Activated CD4-positive, alpha-beta T cell treated with anti-CD3 and anti-CD28 coated beads, Interleukin-2, Interleukin-6, amounts not matched to agents 100 ng/mL and 50 ng/mL, durations not matched to agents 16 hours and 8 hours (primary cell): Measurements from ENCODE around the gene ADAM12.
A peak's percentile ranks its signal among the peaks of the same experiment; 100 is the strongest.

Source experiments
- DNase-seq: peaks from one replicate; pipeline ENCODE4 v3.0.0-alpha.2; 2020

The ADAM12 gene, protein sequence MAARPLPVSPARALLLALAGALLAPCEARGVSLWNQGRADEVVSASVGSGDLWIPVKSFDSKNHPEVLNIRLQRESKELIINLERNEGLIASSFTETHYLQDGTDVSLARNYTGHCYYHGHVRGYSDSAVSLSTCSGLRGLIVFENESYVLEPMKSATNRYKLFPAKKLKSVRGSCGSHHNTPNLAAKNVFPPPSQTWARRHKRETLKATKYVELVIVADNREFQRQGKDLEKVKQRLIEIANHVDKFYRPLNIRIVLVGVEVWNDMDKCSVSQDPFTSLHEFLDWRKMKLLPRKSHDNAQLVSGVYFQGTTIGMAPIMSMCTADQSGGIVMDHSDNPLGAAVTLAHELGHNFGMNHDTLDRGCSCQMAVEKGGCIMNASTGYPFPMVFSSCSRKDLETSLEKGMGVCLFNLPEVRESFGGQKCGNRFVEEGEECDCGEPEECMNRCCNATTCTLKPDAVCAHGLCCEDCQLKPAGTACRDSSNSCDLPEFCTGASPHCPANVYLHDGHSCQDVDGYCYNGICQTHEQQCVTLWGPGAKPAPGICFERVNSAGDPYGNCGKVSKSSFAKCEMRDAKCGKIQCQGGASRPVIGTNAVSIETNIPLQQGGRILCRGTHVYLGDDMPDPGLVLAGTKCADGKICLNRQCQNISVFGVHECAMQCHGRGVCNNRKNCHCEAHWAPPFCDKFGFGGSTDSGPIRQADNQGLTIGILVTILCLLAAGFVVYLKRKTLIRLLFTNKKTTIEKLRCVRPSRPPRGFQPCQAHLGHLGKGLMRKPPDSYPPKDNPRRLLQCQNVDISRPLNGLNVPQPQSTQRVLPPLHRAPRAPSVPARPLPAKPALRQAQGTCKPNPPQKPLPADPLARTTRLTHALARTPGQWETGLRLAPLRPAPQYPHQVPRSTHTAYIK

DNA sequence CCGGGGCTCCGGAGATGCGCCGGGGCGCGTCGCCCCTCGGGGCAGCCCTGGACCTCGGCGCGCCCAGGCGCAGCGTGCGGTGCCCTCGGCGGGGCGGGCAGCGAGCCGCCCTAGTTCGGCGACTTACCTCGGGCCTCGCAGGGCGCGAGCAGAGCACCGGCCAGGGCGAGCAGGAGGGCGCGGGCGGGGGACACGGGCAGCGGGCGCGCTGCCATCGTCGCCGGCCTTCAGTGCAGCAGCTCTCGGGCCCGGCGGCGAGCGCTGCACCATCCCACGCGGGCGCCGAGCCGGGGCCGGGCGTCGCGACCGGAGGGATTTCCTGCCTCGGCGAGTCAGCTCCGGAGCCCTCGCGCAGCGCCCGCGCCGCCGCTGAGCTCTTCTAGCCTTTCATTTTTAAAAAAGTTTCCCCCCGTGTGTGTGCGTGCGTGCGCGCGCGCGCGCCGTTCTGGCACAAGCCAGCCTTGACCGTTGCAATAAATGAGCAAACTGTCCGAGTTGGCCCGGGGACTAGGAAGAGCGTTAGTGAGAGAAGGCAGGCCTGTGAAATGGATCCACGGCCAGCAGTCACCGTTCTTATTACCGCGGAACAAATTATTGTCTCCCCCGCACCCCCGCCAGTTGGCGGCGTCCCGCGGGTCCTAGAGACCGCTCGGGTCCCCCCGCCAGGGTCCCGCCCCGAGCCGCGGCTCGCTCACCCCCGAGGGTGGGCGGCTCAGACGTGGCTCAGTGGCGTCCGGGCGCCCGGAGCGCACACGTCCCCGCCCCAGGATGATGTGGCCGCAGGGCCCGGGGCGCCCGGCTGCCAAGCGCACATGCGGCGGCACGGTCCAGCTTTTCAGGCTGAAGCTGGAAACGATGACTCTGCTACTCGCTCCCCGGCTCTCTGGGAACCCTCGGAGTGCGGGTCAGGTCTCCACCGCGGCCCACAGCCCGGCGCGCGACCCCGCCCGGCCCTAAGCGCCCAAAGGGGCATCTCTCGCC lies at the start of gene ADAM12:
Gene ADAM12 (minus strand): TSS at position 547 of the 981 bp plus-strand sequence. CDS start 332 bp downstream, at position 215.
- peak; percentile 2 for DNase-seq

DNA sequence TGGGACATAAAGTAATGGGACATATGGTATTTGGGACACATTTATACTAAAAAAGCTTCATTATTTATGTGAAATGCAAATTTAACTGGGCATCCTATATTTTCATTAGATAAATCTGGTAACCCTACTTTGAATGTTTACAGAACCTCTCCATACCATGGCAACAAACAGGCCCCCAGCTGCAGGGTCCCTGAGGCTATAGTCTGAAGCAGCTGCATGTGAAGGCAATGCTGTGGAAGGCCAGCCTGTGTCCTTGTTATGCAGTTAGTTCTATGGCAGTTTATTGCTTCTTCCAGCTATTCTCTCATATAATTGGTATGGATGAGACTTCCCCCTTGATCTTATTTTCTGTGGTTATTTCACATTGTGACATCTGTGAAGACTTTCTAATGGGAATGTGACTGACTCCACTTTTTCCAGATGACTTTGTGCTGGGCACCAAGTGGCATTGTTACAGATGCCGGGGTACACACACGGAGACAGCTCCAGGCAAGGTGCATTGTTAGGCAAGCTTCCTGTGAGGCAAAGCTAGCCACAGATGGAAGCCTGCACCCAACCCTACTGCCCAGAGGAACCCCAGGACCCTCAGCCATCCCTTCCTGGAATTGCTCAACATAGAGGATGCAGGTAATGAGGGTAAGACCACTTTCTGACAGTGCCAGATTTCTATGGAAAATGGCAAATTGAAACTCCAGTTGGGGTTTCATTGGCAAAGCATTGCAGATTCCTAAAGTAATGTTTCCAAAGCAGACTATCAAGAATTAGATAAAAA lies 49.5 kb upstream of the ADAM12 start:
- DNase-seq = no peak

DNA sequence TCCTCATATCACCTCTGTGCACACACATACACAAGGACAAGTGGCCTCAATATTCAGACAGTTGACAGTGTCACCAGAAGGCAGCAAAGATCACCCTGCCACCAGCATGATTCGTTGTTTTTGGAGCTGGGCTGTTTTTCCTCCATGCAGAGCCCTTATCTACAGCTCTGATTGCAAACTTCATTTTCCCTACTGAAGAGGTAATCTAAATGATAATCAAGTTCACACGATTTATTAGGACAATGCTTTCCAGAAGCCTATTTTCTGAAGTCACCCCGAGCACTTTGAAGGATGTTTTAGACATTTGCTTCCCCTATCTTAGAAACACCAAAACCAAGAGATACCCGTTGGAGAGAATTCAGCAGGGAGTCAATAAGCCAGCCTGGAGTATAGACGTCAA lies 46.0 kb upstream of the ADAM12 start:
- no peak for DNase-seq

DNA sequence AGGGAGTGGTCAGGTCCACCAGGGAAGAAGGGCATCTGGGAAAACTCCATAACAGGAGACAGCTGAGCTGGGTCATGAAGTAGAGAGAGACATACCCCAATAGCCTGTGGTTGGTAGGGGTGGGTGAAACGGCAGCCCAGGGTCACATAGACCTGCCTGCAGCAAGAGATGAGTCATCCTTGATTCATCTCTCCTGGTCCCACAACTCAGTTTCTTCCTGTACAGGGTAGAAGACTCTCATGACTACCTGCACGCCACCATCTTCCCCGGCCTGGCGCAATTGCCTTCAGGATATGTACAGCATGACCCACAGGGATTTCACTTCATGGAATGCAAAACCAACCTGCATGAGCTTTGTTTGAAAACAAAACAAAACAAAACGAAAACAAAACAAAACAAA lies 45.1 kb upstream of the ADAM12 start:
- DNase-seq = peak; percentile 7

DNA sequence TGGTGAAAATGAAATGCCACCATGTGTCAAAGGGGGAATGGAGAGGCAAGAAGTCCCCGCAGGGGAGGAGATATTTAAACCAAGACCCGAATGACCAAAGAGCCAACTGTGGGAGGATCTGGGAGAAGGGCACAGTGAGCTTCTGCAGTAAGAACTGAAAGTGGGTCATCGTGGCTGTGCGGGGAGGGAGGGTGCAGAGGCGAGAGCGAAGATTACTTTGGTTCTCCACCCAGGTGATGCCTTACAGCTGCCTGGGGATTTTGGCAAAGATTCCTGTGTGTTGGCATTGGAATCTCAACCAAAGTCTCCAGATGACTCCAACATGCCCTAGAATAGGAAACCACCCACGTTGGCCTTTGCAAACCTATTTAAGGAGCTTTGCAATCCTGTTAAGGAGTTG lies 44.2 kb upstream of the ADAM12 start:
- DNase-seq = no peak

DNA sequence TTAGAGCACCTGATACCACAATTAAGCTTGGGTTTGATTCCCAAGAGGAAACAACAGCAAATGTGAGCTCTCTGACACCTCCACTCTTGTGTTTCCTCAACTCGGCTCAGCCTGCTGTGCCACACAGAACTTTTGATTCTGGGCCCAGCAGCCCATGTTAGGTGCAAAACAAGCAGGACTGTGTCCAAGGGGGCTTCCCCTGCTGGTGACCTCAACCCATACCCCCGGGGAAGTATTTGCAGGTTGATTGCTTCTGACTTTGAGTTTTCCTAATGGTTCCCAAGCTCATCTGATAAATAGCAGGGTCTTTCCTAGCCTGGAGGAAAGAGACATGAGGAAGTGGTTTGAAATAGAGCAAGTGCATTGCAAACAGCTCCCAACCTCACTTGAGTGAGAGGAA lies 43.5 kb upstream of the ADAM12 start:
- no peak for DNase-seq

DNA sequence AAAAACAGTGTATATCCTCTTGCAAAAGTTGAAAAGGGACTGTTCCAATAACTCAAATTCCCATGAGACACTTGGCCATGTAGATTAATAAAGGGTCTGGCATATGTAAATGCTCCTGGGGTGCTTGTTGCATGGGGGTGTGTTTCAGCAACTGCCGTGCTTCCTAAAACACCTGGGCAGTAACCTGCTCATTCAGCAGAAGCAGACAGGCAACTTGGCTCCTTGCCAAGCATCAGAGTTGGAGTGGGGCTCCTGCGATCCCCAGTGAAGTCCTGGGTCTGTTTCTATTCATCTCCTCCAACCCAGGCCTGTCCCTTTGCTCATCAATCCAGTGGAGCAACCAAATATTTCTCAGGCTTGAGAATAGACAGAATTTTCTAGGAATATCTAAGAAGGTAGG lies 42.2 kb upstream of the ADAM12 start:
- no peak for DNase-seq

DNA sequence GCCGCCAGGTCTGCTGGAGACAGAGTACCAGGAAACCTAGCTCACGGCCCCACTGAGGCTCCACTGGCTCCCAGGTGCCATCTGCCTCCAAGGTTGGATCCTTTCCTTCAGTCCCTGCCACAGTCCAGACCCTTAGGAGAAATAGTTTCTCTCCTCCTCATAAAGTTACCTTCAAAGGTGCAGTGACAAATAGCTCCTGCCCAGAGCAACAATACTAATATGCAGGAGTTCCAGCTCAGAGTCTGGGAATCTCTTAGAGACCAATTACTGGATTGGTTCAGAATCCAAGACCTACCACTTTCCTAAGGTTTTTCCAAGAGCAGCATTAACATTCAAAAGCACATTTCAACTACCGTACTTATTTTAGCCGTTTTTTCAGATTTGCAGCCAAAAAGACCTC lies 41.0 kb upstream of the ADAM12 start:
- DNase-seq = no peak

DNA sequence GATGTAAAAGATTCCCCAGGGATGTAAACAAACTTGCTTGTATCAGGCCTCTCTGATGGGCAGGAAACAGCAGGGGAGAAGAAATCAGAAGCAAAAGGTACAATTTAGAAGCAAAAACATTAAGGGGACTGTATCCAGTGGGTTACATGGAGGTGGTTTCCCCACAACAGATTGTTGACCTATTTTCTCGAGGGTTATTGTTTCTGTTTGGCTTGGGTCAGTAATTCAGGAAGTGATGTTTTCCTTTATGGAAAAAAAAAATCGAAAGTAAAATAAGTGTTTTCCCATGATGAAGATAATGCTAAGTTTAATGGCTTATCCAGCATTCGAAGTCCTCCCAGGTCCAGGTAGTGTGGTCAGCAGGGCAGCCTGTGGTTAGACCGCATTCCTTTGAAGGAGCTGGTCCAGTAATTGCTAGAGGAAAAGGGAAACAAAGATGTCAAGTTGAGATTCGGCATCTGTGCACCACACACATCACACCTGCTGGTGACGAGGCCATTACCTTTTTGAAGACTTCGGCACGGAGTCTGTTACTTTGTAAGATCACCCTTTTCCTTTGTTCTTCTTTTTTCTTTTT lies 37.3 kb upstream of the ADAM12 start:
- DNase-seq = no peak

DNA sequence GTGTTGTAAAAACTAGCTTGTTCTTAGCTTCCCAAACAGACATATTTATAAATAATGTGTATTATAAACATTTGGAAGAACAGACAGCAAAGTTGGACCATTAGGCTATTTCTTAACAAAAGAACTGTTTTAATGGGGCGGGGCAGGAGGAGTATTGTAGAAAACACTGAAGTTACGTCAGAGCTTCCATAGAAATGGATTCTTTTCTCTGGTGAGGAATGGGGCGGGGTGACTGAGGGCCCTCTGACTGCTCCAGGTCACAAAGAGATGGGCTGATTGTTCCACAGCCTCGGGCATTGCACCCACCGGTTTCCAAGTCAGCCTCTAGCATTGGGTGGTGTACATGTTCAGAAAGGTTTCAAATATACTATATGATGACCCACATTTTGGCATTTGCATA lies 36.8 kb upstream of the ADAM12 start:
- DNase-seq = no peak

DNA sequence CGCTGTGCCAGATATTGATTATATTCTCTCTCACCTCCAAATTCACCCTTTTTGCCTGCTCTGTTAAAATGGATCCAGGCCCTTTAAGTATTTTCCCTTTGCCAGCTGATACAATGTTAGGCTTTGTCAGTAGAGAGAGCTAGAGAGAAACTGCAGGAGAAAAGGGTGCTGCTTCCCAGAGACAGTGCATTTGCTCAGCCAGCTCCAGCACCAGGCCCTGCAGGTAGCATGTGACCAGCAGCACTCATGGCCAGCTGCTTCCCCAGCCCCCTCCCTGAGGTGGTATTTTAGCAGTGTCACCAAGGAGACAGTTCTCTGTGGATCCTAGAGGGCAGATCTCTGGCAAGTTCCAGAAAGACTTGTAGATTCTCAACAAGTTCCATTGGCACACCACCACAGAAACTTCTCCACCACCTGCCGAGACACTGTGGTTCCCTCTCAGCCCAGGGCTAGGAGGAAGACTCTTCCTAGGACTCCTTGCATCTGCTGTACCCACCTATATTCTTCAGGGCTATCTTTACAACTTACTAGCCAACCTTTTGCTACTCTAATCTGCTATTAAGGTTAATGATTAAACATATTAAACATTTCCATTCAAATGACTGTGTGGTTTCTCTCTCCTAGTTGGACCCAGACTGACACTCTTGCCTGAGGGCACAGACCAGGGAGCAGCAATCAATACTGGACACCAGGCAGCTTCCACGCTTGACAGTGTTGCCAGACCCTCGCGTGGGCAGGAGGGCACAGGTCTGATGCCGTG lies 35.6 kb upstream of the ADAM12 start:
- DNase-seq = no peak

DNA sequence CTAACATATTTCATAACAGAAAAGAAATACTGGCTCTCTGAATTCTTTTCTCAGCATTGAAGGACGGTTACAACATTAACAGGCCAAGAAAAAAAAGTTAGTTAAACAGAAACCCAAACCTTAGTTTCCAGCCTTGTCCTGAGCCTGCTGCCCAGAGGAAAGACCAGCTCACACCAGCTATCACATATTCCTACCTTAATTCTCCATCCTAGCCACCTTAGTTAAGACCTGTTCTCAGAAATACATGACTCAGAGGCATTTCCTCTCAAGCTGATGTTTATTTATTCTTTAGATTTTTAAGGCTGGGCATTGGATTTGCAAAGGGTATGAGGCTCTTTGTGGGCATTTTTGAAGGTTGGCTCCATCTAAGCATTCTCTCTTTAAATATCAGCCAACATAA lies 34.3 kb upstream of the ADAM12 start:
- no peak for DNase-seq

DNA sequence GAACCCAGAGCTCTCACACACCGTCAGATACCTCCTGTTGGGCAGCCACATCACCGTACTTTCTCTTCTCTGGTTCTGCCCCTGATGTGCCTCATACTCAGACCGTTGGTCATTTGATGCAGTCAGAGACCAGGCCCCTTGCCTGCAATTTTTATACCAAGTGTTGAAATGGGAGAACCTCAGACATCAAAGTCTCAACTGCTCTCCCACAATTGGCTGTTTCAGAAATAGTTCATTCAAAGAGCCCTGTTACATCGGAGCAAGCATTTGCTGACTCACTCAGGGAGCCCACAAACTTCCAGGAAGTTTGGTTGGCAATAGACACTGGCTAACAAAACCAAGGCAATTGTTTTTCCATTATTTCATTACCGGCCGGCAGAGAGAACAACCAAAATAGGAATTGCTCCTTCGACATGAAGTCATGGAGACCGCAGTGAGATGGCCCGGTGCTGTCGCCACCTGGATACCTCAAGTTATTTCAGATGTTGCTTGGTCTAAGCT lies 33.5 kb upstream of the ADAM12 start:
- DNase-seq = no peak

DNA sequence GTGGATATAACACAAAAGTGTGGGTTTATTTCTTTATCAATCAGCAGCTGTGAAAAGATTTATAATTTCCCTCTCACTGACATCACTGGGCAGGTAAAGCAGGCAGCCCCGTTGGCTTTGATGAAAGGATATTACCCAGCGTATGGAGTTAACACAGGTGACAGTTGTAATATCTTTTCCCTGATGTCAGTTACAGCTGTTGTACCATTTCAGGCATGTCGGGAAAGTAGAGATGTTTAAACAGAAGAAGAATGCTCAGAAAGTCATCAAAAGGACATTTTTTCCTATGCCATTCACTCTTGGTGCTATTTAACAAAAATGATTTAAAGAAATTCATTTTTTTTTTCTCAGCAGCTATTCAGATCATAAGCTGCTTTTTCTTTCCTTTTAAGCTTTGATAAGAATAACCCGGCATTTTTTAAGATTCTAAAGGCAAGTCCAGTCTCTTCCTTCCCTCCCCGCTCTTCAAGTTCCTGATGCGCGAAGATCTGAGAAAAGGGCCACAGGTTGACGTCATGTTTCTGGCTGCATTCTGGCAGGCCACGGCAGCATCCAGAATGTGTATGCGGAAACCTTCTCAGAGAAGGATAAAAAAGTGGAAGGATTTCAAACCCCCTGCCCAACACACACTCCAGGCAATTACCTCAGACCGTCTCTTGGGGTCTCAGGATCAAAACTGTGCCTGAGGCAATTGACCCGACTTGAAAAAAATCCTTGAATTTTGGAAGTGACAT lies 32.5 kb upstream of the ADAM12 start:
- DNase-seq = no peak

DNA sequence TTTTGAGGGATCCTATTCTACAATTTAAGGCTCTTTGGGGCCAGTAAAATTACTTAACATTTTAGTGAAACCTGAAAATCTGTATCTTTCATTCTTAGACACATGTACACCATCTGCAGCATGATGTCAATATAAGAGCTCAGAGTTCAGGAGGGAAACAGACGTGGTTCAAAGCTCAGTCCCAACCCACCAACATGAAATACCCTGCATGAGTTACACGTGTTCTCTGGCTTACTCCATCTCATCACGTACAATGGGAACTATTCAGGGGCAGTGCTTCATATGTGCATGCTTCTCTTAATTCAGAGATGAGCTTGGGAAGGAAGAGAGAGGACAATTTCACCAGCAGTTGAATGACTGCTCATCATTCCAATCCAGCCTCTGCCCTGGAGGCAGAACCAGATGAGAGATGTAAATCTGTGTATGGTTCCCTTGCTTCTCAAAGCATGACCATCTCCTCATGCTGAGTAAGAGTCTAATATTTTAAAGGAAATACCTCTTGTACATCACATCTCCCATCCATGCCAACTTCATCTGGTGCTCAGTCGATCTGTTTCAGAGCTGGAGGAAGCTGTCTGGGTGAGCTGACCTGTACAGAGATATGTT lies 29.0 kb upstream of the ADAM12 start:
- no peak for DNase-seq

DNA sequence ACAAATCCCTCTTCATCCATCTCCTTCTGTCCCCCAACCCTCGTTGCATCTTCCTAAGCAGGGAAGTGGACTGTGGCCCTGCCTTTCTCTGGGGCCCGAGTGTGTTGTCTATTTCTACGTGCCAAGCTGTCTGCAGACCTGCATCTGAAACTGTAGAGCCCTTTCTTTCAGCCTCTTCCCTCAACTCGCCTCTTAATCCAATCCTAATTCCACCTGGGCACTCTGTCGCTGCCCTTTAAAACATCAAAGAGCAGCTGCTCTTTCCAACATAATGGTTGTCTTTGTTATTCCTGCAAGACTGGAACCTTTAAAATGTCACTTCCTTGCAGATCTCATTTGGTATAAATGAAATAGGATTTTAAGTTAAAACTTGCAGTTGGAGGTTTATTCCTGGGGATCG lies 21.5 kb upstream of the ADAM12 start:
- DNase-seq = no peak

DNA sequence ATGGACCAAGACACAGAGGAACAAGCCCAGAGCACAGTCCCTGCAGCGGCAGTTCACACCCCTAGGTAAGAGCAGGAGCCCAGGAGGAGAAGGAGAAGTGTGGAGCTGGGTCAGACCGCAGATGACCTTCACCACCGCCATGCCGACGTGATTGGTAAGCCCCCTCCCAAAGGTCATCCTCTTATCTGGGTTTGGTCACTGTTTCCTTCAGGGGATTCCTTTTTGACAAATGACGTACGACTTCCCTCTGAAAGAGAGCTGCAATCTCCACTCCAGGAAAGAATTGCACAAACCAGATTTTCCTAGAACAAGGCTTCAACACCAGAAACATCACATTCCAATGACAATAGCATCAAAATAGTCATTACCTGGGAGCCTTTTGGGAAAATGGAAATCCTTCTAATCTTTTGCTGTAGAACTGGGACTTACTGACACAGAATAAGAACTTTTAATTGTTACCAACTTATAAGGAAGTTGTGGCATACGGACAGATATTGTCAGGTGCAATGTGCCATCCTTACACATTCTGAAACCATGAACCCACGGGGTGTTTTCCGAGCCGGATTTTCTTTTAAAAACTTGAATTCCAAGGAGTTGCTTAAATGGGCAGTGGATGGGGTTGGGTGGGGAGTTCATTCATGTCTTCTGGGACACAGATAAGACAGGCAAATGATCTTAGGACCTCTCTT lies 20.8 kb upstream of the ADAM12 start:
- DNase-seq = no peak

DNA sequence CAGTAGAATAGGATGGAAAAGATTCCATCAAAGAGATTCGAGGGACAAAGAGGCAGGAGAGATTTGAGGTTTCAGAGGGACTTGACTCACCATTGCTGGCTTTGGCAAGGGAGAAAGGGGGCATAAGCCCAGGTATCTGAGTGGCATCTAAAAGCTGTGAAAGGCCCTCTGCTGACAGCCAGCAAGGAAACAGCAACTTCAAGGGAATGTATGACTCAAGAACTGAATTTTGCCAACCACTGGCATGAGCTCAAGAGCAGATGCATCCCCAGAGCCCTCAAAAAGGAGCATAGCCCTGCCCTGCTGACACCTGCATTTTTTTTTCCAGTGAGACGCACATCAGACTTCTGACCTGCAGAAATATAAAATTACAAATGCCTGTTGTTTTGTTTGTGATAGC lies 19.6 kb upstream of the ADAM12 start:
- DNase-seq = no peak

DNA sequence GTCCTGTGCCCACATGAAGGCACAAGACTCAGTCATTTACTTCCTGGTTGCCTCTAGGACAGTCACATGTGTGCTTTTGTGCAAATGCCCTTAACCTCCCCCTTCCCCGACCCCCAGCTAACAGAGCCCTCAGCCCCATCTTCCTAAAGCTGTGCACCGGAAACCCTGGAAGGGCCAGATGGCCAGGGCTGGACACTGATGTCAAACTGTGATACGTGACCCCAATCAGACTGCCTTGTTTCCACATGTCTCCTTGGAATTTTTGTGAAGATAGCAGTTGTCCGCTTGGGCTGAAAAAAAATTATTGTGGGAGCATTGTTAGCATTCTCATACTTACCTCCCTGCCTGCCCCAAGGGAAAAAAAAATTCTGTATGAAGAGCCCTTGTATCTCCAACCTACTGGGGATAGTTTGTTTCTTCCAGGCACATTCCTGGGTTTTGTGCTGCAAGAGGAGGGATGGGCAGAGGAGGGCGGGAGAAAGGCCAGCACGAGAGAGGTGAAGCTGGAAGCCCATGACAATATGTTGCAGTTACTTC lies 17.0 kb upstream of the ADAM12 start:
- DNase-seq = no peak
